Measurements from ENCODE around the gene CAMKK2. TPM values are rescaled to one million over a fixed set of nuclear protein-coding genes. Genes with fewer than 3 reads are reported as not detected.
A peak's percentile ranks its signal among the peaks of the same experiment; 100 is the strongest.

The CAMKK2 gene
- total and polyA plus RNA-seq, 2 of the 13 experiments (the other 11 are each of a cell fraction or from before 2014, with no cell fraction given), result 18.8 to 20.0 TPM

DNA sequence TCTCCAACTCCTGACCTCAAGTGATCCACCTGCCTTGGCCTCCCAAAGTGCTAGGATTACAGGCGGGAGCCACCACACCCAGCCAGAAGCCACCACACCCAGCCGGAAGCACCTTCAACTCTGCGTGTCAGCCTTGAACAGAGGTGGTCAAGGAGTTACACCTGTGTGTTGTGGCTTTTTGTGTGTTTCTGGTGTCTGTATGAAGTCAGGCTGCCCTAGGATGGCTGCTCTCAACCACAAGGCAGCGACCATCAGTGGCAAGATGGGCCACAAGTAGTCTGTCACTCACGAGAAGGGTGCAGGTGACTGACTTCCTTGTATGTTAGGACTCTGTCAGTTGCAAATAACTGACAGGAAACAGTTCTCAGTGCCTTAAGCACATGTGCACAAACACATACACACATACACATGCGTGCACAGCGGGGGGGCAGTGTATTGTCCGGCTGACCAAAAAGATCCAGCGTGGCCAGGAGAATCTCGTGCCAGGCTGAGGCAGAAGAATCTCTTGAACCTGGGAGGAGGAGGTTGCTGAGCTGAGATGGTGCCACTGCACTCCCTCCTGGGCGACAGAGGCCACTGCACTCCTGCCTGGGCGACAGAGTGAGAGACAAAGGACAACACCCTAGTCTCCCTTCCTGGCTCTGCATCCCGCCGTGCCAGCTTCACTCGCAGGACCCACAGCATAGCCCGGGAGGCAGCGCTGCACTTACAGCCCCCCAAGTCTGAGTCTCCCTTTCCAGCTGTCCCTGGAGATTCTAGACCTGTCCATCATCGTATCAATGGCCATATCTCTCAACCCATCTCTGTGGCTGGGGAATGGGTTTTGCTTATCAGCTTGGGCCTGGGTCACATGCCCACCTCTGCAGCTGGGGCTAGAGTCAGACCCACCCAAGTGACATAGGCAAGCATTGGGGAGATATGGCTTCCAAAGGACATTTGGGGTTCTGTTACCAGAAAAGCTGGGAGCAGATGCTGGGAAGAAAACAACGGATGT is 72.9 kb downstream of the CAMKK2 start:
- CTCF ChIA-PET (ENCODE audit: low intra/inter-chr PET ratio, low total read pairs), result no interaction called here

More for the DNA sequence above, 72.9 kb downstream of the CAMKK2 start:
- ATAC-seq, result peak; percentile 73
- Histone ChIP-seq H4K20me1 (ENCODE audit: insufficient read depth, low read length) (no peaks in the 10 kb centered on the region), H3K27ac (ENCODE audit: extremely low read length, insufficient read depth, low read length) (no peak overlapping the region), H2AFZ (ENCODE audit: low read length) (no peak overlapping the region), H3K4me2 (ENCODE audit: low read depth, low read length) (no peak overlapping the region), H3K79me2 (ENCODE audit: insufficient read depth, low read length) (no peaks in the 10 kb centered on the region), H3K9me3 (ENCODE audit: low read length) (no peaks in the 10 kb centered on the region), H3K27me3 (ENCODE audit: control insufficient read depth in 1 of 2, insufficient read depth in 2 of 2, low read length in 2 of 2) (no peaks in the 10 kb centered on the region), H3K4me3 (replicated peaks in 1 of 3; ENCODE audit: insufficient read depth in 1 of 3, low read depth in 2 of 3, low read length in 3 of 3) (no peak overlapping the region), H3K36me3 (replicated peaks in 1 of 2; ENCODE audit: control insufficient read depth in 1 of 2, insufficient read depth in 2 of 2, low read length in 2 of 2) (peaks cover 3 to 5% of the 10 kb centered on the region in 2 experiments; a peak in 3 of 5 replicates), H3K9ac (ENCODE audit: insufficient read depth, low read depth, low read length) (no peak overlapping the region), H3K4me1 (ENCODE audit: insufficient read depth, low read length) (peaks cover 16% of the 10 kb centered on the region)
- TF ChIP-seq ZNF432 (CRISPR knock-in tag; IDR thresholded peaks at IDR 0.05; ENCODE audit: borderline replicate concordance) (no peak), NR2C2 (CRISPR knock-in tag; IDR thresholded peaks at IDR 0.05; ENCODE audit: borderline replicate concordance) (no peak), IRF2 (CRISPR knock-in tag; IDR thresholded peaks at IDR 0.05) (no peak), RAD21 (CRISPR knock-in tag; IDR thresholded peaks at IDR 0.05) (peak; percentile 44; the same call in 1 of the 2 replicates), STAG1 (CRISPR knock-in tag; IDR thresholded peaks at IDR 0.05) (peak; percentile 63)
- TF ChIP-seq, protein P1, sequence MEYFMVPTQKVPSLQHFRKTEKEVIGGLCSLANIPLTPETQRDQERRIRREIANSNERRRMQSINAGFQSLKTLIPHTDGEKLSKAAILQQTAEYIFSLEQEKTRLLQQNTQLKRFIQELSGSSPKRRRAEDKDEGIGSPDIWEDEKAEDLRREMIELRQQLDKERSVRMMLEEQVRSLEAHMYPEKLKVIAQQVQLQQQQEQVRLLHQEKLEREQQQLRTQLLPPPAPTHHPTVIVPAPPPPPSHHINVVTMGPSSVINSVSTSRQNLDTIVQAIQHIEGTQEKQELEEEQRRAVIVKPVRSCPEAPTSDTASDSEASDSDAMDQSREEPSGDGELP (IDR thresholded peaks at IDR 0.05; ENCODE audit: borderline replicate concordance, low read depth), result no peak
- TF ChIP-seq, protein P2, sequence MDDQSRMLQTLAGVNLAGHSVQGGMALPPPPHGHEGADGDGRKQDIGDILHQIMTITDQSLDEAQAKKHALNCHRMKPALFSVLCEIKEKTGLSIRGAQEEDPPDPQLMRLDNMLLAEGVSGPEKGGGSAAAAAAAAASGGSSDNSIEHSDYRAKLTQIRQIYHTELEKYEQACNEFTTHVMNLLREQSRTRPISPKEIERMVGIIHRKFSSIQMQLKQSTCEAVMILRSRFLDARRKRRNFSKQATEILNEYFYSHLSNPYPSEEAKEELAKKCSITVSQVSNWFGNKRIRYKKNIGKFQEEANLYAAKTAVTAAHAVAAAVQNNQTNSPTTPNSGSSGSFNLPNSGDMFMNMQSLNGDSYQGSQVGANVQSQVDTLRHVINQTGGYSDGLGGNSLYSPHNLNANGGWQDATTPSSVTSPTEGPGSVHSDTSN (CRISPR knock-in tag; IDR thresholded peaks at IDR 0.05; ENCODE audit: borderline replicate concordance), result no peak
- TF ChIP-seq, protein P3, sequence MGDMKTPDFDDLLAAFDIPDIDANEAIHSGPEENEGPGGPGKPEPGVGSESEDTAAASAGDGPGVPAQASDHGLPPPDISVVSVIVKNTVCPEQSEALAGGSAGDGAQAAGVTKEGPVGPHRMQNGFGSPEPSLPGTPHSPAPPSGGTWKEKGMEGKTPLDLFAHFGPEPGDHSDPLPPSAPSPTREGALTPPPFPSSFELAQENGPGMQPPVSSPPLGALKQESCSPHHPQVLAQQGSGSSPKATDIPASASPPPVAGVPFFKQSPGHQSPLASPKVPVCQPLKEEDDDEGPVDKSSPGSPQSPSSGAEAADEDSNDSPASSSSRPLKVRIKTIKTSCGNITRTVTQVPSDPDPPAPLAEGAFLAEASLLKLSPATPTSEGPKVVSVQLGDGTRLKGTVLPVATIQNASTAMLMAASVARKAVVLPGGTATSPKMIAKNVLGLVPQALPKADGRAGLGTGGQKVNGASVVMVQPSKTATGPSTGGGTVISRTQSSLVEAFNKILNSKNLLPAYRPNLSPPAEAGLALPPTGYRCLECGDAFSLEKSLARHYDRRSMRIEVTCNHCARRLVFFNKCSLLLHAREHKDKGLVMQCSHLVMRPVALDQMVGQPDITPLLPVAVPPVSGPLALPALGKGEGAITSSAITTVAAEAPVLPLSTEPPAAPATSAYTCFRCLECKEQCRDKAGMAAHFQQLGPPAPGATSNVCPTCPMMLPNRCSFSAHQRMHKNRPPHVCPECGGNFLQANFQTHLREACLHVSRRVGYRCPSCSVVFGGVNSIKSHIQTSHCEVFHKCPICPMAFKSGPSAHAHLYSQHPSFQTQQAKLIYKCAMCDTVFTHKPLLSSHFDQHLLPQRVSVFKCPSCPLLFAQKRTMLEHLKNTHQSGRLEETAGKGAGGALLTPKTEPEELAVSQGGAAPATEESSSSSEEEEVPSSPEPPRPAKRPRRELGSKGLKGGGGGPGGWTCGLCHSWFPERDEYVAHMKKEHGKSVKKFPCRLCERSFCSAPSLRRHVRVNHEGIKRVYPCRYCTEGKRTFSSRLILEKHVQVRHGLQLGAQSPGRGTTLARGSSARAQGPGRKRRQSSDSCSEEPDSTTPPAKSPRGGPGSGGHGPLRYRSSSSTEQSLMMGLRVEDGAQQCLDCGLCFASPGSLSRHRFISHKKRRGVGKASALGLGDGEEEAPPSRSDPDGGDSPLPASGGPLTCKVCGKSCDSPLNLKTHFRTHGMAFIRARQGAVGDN (CRISPR knock-in tag; IDR thresholded peaks at IDR 0.05), result 0 out of 2 replicates have a peak, but pooled peaks have one; percentile 20
- TF ChIP-seq, protein P4, sequence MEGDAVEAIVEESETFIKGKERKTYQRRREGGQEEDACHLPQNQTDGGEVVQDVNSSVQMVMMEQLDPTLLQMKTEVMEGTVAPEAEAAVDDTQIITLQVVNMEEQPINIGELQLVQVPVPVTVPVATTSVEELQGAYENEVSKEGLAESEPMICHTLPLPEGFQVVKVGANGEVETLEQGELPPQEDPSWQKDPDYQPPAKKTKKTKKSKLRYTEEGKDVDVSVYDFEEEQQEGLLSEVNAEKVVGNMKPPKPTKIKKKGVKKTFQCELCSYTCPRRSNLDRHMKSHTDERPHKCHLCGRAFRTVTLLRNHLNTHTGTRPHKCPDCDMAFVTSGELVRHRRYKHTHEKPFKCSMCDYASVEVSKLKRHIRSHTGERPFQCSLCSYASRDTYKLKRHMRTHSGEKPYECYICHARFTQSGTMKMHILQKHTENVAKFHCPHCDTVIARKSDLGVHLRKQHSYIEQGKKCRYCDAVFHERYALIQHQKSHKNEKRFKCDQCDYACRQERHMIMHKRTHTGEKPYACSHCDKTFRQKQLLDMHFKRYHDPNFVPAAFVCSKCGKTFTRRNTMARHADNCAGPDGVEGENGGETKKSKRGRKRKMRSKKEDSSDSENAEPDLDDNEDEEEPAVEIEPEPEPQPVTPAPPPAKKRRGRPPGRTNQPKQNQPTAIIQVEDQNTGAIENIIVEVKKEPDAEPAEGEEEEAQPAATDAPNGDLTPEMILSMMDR (CRISPR knock-in tag; IDR thresholded peaks at IDR 0.05), result peak; percentile 63
- in situ Hi-C loops (cut with HindIII; ENCODE audit: extremely low pct_ligation_motif_present, low pct_unique_long_range_greater_than_20kb), result no loop called here
- 92% methylated on average over 13 of the region's 19 CpGs for WGBS (ENCODE audit: low lambda C conversion rate)
- FAIRE-seq, result no peak
- POLR2A ChIA-PET, result no interaction called here
- DNase-seq (ENCODE audit: low spot score), result no peak
- BruUV-seq (replicated peaks), result no TSS peak
- intact Hi-C loops (cut with micrococcal nuclease; ENCODE audit: unreplicated experiment), result no loop called here
